Measurements from ENCODE around the gene KRTAP4-8. TPM values are rescaled to one million over a fixed set of nuclear protein-coding genes. Genes with fewer than 3 reads are reported as not detected.
"Not testable (repeated sequence)": the region's sequence is repeated elsewhere in the genome, so short reads cannot be mapped to it uniquely, and the experiment has no call there.

Gene KRTAP4-8
- total RNA-seq, 4 donors from 2014 or later: not detected

- TF ChIP-seq POLR2A (IDR thresholded peaks at IDR 0.05): no peak
- TF ChIP-seq CTCF (IDR thresholded peaks at IDR 0.05): no peak
- no peaks in the 10 kb centered on the region for H3K9me3 ChIP-seq
- no peak for DNase-seq
- no peaks in the 10 kb centered on the region for H3K36me3 ChIP-seq
- no peak overlapping the region for H3K4me3 ChIP-seq
- no peak overlapping the region for H3K27ac ChIP-seq
- H3K4me1 ChIP-seq: no peaks in the 10 kb centered on the region
- no peaks in the 10 kb centered on the region for H3K27me3 ChIP-seq
These were observed 36.2 kb upstream of the KRTAP4-8 start for GRCh38 chr17:41133880-41134735.

GRCh38 chr17:41131979-41132378, 34.0 kb upstream of the KRTAP4-8 start:
- no peak overlapping the region for H3K4me3 ChIP-seq
- H3K4me1 ChIP-seq: no peaks in the 10 kb centered on the region
- H3K9me3 ChIP-seq: no peaks in the 10 kb centered on the region
- no peak for DNase-seq
- H3K27me3 ChIP-seq: no peaks in the 10 kb centered on the region
- H3K27ac ChIP-seq: no peak overlapping the region
- H3K36me3 ChIP-seq: no peaks in the 10 kb centered on the region
- TF ChIP-seq POLR2A (IDR thresholded peaks at IDR 0.05) (no peak), CTCF (IDR thresholded peaks at IDR 0.05) (no peak)

- Histone ChIP-seq H3K27ac (no peak overlapping the region), H3K27me3 (no peaks in the 10 kb centered on the region), H3K9me3 (no peaks in the 10 kb centered on the region), H3K36me3 (no peaks in the 10 kb centered on the region), H3K4me3 (no peak overlapping the region), H3K4me1 (no peaks in the 10 kb centered on the region)
- no peak for DNase-seq
- no peak for TF ChIP-seq POLR2A (IDR thresholded peaks at IDR 0.05)
- TF ChIP-seq CTCF (IDR thresholded peaks at IDR 0.05): no peak
These were observed 29.4 kb upstream of the KRTAP4-8 start for GRCh38 chr17:41127371-41127770.

- DNase-seq: no peak
- Histone ChIP-seq H3K27ac (no peak overlapping the region), H3K36me3 (no peaks in the 10 kb centered on the region), H3K4me1 (no peaks in the 10 kb centered on the region), H3K9me3 (no peaks in the 10 kb centered on the region), H3K4me3 (no peak overlapping the region), H3K27me3 (no peaks in the 10 kb centered on the region)
- TF ChIP-seq POLR2A (IDR thresholded peaks at IDR 0.05) (no peak), CTCF (IDR thresholded peaks at IDR 0.05) (no peak)
These were observed 28.5 kb upstream of the KRTAP4-8 start for GRCh38 chr17:41126412-41126811.

GRCh38 chr17:41125064-41125463, 27.1 kb upstream of the KRTAP4-8 start:
- H3K27me3 ChIP-seq: no peaks in the 10 kb centered on the region
- no peak for DNase-seq
- no peaks in the 10 kb centered on the region for H3K4me1 ChIP-seq
- TF ChIP-seq POLR2A (IDR thresholded peaks at IDR 0.05): no peak
- no peak for TF ChIP-seq CTCF (IDR thresholded peaks at IDR 0.05)
- H3K9me3 ChIP-seq: no peaks in the 10 kb centered on the region
- no peak overlapping the region for H3K27ac ChIP-seq
- no peak overlapping the region for H3K4me3 ChIP-seq
- no peaks in the 10 kb centered on the region for H3K36me3 ChIP-seq

GRCh38 chr17:41123991-41124371, 26.0 kb upstream of the KRTAP4-8 start, which contains the start of gene KRTAP4-12:
Gene KRTAP4-12, minus strand, starts transcription at chr17:41124182. Its CDS starts 60 bp downstream, at chr17:41124122.
- H3K4me1 ChIP-seq, H3K27ac ChIP-seq, H3K4me3 ChIP-seq, H3K9me3 ChIP-seq, DNase-seq, H3K27me3 ChIP-seq, H3K36me3 ChIP-seq: not testable (repeated sequence)

- not testable (repeated sequence) for H3K27me3 ChIP-seq, H3K36me3 ChIP-seq, H3K4me3 ChIP-seq, H3K4me1 ChIP-seq, H3K9me3 ChIP-seq, DNase-seq, H3K27ac ChIP-seq
These were observed 25.5 kb upstream of the KRTAP4-8 start for GRCh38 chr17:41123292-41123990.
